Measurements from ENCODE around the gene ASH1L. TPM values are rescaled to one million over a fixed set of nuclear protein-coding genes. Genes with fewer than 3 reads are reported as not detected.

ASH1L gene
- total RNA-seq, 1 donor from 2014 or later, result 45.2 TPM

- intact Hi-C loops (cut with micrococcal nuclease), result no loop called here
These were observed 223.0 kb downstream of the ASH1L start for GRCh38 chr1:155339515-155340097.

DNA sequence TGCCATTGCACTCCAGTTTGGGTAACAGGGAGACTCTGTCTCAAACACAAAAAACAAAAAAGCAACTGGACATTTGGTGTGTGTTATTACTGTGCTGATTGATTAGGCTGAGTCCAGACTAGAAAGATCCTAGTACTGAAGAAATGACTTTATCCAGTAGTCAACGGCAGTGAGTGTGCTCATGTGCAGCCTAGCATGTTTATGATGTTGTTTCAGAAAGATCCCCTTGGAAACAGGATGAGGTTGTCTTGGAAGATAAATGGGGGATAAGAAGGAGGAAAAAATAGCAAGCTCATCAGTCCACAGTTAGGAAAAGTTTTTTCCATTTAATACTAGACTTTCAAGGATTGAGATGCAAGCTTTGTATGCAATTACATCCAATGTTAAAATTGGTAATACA lies 227.6 kb downstream of the ASH1L start:
- intact Hi-C loops (cut with micrococcal nuclease), result no loop called here

GRCh38 chr1:155329980-155330598 lies 232.5 kb downstream of the ASH1L start:
- intact Hi-C loops (cut with micrococcal nuclease), result loop anchor here (10.0 kb wide), 2 partner anchors 185 to 645 kb away; partner anchors contain the start of gene ARHGEF2

DNA sequence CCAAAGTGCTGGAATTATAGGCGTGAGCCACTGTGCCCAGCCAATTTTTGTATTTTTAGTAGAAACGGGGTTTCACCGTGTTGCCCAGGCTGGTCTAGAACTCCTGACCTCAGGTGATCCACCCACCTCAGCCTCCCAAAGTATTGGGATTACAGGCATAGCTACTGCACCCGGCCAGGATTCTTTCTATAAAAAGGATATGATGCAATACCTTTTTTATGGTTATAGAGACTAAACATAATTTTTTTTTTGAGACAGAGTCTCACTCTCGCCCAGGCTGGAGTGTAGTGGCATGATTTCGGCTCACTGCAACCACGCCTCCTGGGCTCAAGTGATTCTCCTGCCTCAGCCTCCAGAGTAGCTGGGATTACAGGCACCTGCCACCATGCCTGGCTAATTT lies 233.7 kb downstream of the ASH1L start:
- intact Hi-C loops (cut with micrococcal nuclease), result loop anchor here (10.0 kb wide), 2 partner anchors 186 to 646 kb away; partner anchors contain the start of gene ARHGEF2

- intact Hi-C loops (cut with micrococcal nuclease), result loop anchor here (10.0 kb wide), 2 partner anchors 187 to 647 kb away; partner anchors contain the start of gene ARHGEF2
These were observed 234.6 kb downstream of the ASH1L start for GRCh38 chr1:155327981-155328380.

DNA sequence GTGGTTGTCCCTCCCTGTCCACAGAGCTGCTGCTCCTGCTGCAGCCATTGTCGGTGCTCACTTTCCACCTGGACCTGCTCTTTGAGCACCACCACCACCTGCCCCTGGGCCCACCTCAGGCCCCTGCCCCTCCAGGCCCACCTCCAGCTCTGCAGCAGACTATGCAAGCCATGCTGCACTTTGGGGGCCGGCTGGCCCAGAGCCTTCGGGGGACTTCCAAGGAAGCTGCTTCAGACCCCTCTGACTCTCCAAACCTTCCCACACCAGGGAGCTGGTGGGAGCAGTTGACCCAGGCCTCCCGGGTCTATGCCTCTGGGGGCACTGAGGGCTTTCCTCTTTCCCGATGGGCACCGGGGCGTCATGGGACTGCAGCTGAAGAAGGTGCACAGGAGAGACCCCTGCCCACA lies 236.0 kb downstream of the ASH1L start:
- intact Hi-C loops (cut with micrococcal nuclease), result loop anchor here (10.0 kb wide), 2 partner anchors 188 to 648 kb away; partner anchors contain the start of gene ARHGEF2

DNA sequence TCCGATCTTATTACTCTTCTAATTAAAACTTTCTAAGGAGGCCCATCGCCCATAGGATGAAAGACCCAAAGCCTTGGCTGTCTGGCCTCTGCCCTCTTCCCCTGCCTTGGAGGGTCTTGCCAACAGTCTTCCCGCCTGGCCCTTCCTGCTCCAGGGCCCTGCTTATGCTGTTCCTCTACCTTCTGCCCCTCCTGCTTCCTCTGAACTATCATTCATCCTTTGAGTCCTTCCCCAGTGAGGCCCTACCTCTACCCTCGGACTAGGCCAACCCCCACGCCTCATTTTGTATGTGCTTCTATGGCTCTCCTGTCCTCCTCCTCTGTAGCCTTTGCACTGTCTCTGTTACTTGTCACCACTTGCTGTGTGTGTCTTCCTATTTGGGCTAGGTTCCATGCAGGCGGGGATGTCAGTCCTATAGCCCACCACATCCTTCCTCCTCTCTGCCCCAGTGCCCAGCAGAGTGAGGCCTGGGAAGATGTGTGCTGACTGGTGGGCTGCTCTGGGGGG lies 236.5 kb downstream of the ASH1L start:
- intact Hi-C loops (cut with micrococcal nuclease), result loop anchor here (10.0 kb wide), 2 partner anchors 189 to 649 kb away; partner anchors contain the start of gene ARHGEF2

DNA sequence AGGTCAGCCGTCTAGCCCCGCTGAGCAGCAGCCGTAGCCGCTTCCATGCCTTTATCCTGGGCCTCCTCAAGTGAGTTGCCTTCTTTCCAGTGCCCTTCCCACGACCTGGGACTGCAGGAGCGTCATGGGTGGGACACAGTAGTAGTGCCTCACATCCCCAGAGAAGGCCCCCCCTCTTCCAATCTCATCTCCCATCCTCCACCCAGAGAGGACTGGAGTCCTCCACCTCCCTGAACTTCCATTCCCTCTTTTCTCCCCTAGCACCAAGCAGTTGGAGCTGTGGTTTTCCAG lies 237.1 kb downstream of the ASH1L start:
- intact Hi-C loops (cut with micrococcal nuclease), result loop anchor here (10.0 kb wide), 2 partner anchors 189 to 649 kb away; partner anchors contain the start of gene ARHGEF2

GRCh38 chr1:155324717-155325602 lies 237.6 kb downstream of the ASH1L start:
- intact Hi-C loops (cut with micrococcal nuclease), result loop anchor here (5.0 to 10.0 kb wide), 3 partner anchors 190 to 650 kb away; partner anchors contain the start of genes ARHGEF2, DAP3 and YY1AP1

GRCh38 chr1:155324037-155324716 lies 238.4 kb downstream of the ASH1L start:
- intact Hi-C loops (cut with micrococcal nuclease), result loop anchor here (5.0 to 10.0 kb wide), 3 partner anchors 191 to 651 kb away; partner anchors contain the start of genes ARHGEF2, DAP3 and YY1AP1

- intact Hi-C loops (cut with micrococcal nuclease), result loop anchor here (1.0 to 10.0 kb wide), 9 partner anchors 15 to 651 kb away; partner anchors contain the start of genes ARHGEF2, ASH1L, CLK2 and DAP3
These were observed 238.9 kb downstream of the ASH1L start for GRCh38 chr1:155323729-155324036.

DNA sequence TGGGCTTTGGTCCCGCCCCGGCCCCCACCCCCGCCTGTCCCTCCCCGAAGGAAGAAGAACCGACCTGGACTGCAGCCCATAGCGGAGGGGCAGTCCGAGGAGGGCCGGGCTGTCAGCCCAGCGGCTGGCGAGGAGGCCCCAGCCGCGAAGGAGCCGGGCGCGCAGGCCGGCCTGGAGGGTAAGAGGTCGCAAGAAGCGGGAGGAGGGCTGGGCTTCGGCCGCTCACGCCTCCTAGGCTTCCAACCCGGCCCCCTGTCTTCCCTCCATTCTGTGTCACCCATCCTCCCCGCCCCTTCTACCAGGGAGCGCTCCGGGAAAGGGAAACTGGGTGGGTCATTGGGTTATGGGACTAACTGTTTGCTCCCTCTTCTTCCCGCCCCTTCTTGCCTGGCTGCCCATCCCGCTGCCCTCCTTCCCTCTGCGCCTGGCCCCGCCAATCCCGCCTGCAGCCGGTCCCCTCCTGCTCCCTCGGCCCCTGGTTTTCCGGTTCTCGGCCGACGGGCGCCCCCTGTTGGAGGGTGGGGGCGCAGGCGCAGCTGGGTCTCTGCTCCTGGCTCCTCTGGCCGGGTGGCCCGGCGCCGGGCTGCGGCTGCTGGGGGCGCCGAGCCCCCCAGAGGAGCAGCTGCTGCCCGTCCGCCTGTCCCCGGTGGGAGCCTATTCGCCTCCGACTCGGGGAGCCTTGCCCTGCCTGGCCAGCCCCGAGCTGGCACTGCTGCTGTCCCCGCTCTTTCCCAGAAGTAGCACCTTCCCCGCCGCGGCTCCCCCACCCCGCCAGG lies 239.5 kb downstream of the ASH1L start:
- intact Hi-C loops (cut with micrococcal nuclease), result loop anchor here (1.0 to 10.0 kb wide), 9 partner anchors 15 to 652 kb away; partner anchors contain the start of genes ARHGEF2, ASH1L, CLK2 and DAP3

- intact Hi-C loops (cut with micrococcal nuclease), result loop anchor here (2.0 to 10.0 kb wide), 4 partner anchors 192 to 652 kb away; partner anchors contain the start of genes ARHGEF2, ASH1L, DAP3 and YY1AP1
These were observed 240.0 kb downstream of the ASH1L start for GRCh38 chr1:155322571-155322952.

GRCh38 chr1:155321639-155322503 lies 240.7 kb downstream of the ASH1L start:
- intact Hi-C loops (cut with micrococcal nuclease), result loop anchor here (2.0 to 10.0 kb wide), 4 partner anchors 193 to 653 kb away; partner anchors contain the start of genes ARHGEF2, ASH1L, DAP3 and YY1AP1

GRCh38 chr1:155320661-155321617 lies 241.7 kb downstream of the ASH1L start, which contains the start of gene RUSC1:
TSS of gene RUSC1 (plus strand) at chr1:155320894. CDS start at chr1:155321774, 880 bp downstream.
- intact Hi-C loops (cut with micrococcal nuclease), result loop anchor here (5.0 to 10.0 kb wide), 3 partner anchors 194 to 654 kb away; partner anchors contain the start of genes ARHGEF2, DAP3 and YY1AP1

- intact Hi-C loops (cut with micrococcal nuclease), result loop anchor here (5.0 to 10.0 kb wide), 3 partner anchors 195 to 655 kb away; partner anchors contain the start of genes ARHGEF2, DAP3 and YY1AP1
These were observed 242.4 kb downstream of the ASH1L start for GRCh38 chr1:155320252-155320651.

DNA sequence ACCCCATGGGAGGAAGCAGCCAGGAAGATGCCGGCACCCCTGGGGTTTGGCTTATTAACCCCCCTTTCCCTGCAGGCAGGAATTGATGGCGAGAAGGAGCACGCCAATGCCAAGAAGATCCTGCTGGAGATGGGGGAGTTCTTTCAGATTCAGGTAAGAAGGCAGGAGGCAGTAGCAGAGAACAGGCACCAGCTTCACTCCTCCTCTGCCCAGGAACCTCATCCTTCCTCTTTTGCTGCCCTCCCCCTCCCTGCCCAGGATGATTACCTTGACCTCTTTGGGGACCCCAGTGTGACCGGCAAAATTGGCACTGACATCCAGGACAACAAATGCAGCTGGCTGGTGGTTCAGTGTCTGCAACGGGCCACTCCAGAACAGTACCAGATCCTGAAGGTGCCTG lies 243.1 kb downstream of the ASH1L start:
- intact Hi-C loops (cut with micrococcal nuclease), result no loop called here

Data from T-helper 2 cell treated with Interferon-gamma antibody and Interleukin-4, amounts not matched to agents 100 ng/mL and 5 ng/mL, for 36 hours (primary cell).